Measurements from ENCODE around the gene RXFP2. TPM values are rescaled to one million over a fixed set of nuclear protein-coding genes. Genes with fewer than 3 reads are reported as not detected.

RXFP2 gene
- total and polyA plus RNA-seq, 9 of the 15 experiments (the other 6 are each of a cell fraction or from before 2014, with no cell fraction given), result not detected

GRCh38 chr13:31772231-31772630, 32.9 kb downstream of the RXFP2 start (continued):
- TF ChIP-seq POLR2B (IDR thresholded peaks at IDR 0.05; ENCODE audit: low read depth, partially characterized antibody), result no peak

- Histone ChIP-seq H3K9ac (ENCODE audit: insufficient read depth in 1 of 2, low read depth in 2 of 2, low read length in 2 of 2) (no peak overlapping the region), H3K4me2 (ENCODE audit: insufficient read depth, low read length) (no peak overlapping the region), H3K9me1 (ENCODE audit: control insufficient read depth, insufficient read depth, low read length) (no peaks in the 10 kb centered on the region), H3K27ac (ENCODE audit: extremely low read depth, low read depth, low read length) (no peak overlapping the region), H3K4me1 (replicated peaks in 1 of 2; ENCODE audit: control insufficient read depth in 2 of 2, insufficient read depth in 2 of 2, low read length in 2 of 2) (no peaks in the 10 kb centered on the region), H3K4me3 (no peak overlapping the region), H4K20me1 (replicated peaks; ENCODE audit: control insufficient read depth, insufficient read depth, low read length) (no peaks in the 10 kb centered on the region), H3K79me2 (ENCODE audit: control insufficient read depth, insufficient read depth, low read length) (no peaks in the 10 kb centered on the region), H3K9me3 (replicated peaks; ENCODE audit: control insufficient read depth, insufficient read depth, low read depth, low read length) (no peaks in the 10 kb centered on the region), H2AFZ (ENCODE audit: low read depth, low read length) (no peak overlapping the region), H3K27me3 (ENCODE audit: control insufficient read depth in 2 of 2, insufficient read depth in 2 of 2, low read length in 2 of 2) (no peaks in the 10 kb centered on the region), H3K36me3 (ENCODE audit: control insufficient read depth, insufficient read depth, low read length) (no peaks in the 10 kb centered on the region)
- TF ChIP-seq ZNF589 (CRISPR knock-in tag; IDR thresholded peaks at IDR 0.05; ENCODE audit: low read depth) (no peak), HNRNPLL (IDR thresholded peaks at IDR 0.05; ENCODE audit: low read depth, low read length, poor library complexity, severe bottlenecking) (no peak)
- ChIA-PET POLR2A (no interaction called here), CTCF (ENCODE audit: low intra/inter-chr PET ratio) (no interaction called here)
- ATAC-seq (no peak), FAIRE-seq (no peak), DNase-seq (ENCODE audit: extremely low read depth in 1 of 4, low spot score in 3 of 4) (no peak)
- whole genome bisulfite sequencing (ENCODE audit: insufficient coverage, low coverage, missing lambda C conversion rate), result 0% methylated on average over 4 of the region's 4 CpGs
- BruUV-seq (replicated peaks), result no TSS peak
- in situ Hi-C loops (cut with MboI), result no loop called here
- intact Hi-C loops (cut with micrococcal nuclease), result no loop called here
These were observed 34.2 kb downstream of the RXFP2 start for GRCh38 chr13:31773538-31773937.

GRCh38 chr13:31774186-31774750, 34.9 kb downstream of the RXFP2 start:
- no peak overlapping the region for H3K27ac ChIP-seq (ENCODE audit: extremely low read depth, low read depth, low read length)
- FAIRE-seq (no peak), DNase-seq (ENCODE audit: extremely low read depth in 1 of 4, low spot score in 3 of 4) (no peak), ATAC-seq (no peak)
- intact Hi-C loops (cut with micrococcal nuclease), result no loop called here
- no peaks in the 10 kb centered on the region for H3K27me3 ChIP-seq (ENCODE audit: control insufficient read depth in 2 of 2, insufficient read depth in 2 of 2, low read length in 2 of 2)
- H3K9me1 ChIP-seq (ENCODE audit: control insufficient read depth, insufficient read depth, low read length), result no peaks in the 10 kb centered on the region
- WGBS (ENCODE audit: insufficient coverage, low coverage, missing lambda C conversion rate), result 0% methylated on average over 5 of the region's 5 CpGs
- H3K79me2 ChIP-seq (ENCODE audit: control insufficient read depth, insufficient read depth, low read length), result no peaks in the 10 kb centered on the region
- no peaks in the 10 kb centered on the region for H3K4me1 ChIP-seq (replicated peaks in 1 of 2; ENCODE audit: control insufficient read depth in 2 of 2, insufficient read depth in 2 of 2, low read length in 2 of 2)
- no peaks in the 10 kb centered on the region for H3K36me3 ChIP-seq (ENCODE audit: control insufficient read depth, insufficient read depth, low read length)
- H3K4me2 ChIP-seq (ENCODE audit: insufficient read depth, low read length), result no peak overlapping the region
- ChIA-PET POLR2A (no interaction called here), CTCF (ENCODE audit: low intra/inter-chr PET ratio) (no interaction called here)
- no peaks in the 10 kb centered on the region for H4K20me1 ChIP-seq (replicated peaks; ENCODE audit: control insufficient read depth, insufficient read depth, low read length)
- H3K4me3 ChIP-seq, result no peak overlapping the region
- in situ Hi-C loops (cut with MboI), result no loop called here
- H2AFZ ChIP-seq (ENCODE audit: low read depth, low read length), result no peak overlapping the region
- no TSS peak for BruUV-seq (replicated peaks)
- H3K9ac ChIP-seq (ENCODE audit: insufficient read depth in 1 of 2, low read depth in 2 of 2, low read length in 2 of 2), result no peak overlapping the region
- no peaks in the 10 kb centered on the region for H3K9me3 ChIP-seq (replicated peaks; ENCODE audit: control insufficient read depth, insufficient read depth, low read depth, low read length)
- TF ChIP-seq BCL6 (CRISPR knock-in tag; IDR thresholded peaks at IDR 0.05), result no peak
- TF ChIP-seq ZNF121 (CRISPR knock-in tag; conservative IDR thresholded peaks at IDR 0.05), result no peak
- no peak for TF ChIP-seq ZZZ3 (IDR thresholded peaks at IDR 0.05)
- TF ChIP-seq NR4A1 (CRISPR knock-in tag; IDR thresholded peaks at IDR 0.05), result no peak
- TF ChIP-seq NR4A1 (tag; IDR thresholded peaks at IDR 0.05), result no peak
- TF ChIP-seq, protein P1, sequence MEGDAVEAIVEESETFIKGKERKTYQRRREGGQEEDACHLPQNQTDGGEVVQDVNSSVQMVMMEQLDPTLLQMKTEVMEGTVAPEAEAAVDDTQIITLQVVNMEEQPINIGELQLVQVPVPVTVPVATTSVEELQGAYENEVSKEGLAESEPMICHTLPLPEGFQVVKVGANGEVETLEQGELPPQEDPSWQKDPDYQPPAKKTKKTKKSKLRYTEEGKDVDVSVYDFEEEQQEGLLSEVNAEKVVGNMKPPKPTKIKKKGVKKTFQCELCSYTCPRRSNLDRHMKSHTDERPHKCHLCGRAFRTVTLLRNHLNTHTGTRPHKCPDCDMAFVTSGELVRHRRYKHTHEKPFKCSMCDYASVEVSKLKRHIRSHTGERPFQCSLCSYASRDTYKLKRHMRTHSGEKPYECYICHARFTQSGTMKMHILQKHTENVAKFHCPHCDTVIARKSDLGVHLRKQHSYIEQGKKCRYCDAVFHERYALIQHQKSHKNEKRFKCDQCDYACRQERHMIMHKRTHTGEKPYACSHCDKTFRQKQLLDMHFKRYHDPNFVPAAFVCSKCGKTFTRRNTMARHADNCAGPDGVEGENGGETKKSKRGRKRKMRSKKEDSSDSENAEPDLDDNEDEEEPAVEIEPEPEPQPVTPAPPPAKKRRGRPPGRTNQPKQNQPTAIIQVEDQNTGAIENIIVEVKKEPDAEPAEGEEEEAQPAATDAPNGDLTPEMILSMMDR (IDR thresholded peaks at IDR 0.05 in 2 of 3, conservative IDR thresholded peaks at IDR 0.05 in 1 of 3; ENCODE audit: insufficient read depth in 2 of 3, low read depth in 1 of 3, low read length in 3 of 3), result no peak
- no peak for TF ChIP-seq ZNF324 (CRISPR knock-in tag; IDR thresholded peaks at IDR 0.05)

Measured in K562 (cell line).